SK-N-SH treated with all-trans-retinoic acid at 6 μM for 48 hours (cell line): ENCODE results near the gene TCF21.

ENCODE experiments used
- ATAC-seq: fragments of 200-7000 bp; cut with Tn5 transposase; 3 replicates; pipeline ENCODE4 v1.9.1; 2020; ENCODE audit warnings: mild to moderate bottlenecking, moderate library complexity
- BACH2 ChIP-seq: fragments of 250-450 bp; sonication (Bioruptor Pico); IDR thresholded peaks from 2 replicates; pipeline ENCODE4 v1.9.0; 2021; ENCODE audit warnings: mild to moderate bottlenecking, borderline replicate concordance
- CREB5 ChIP-seq: fragments of 250-450 bp; sonication (Bioruptor Pico); IDR thresholded peaks from 2 replicates; pipeline ENCODE4 v1.5.1; 2020; ENCODE audit warnings: low read depth, mild to moderate bottlenecking, moderate library complexity
- CSDC2 ChIP-seq: fragments of 250-450 bp; sonication (Bioruptor Pico); IDR thresholded peaks from 2 replicates; pipeline ENCODE4 v1.5.0; 2020; ENCODE audit warnings: mild to moderate bottlenecking, moderate library complexity
- CSRNP3 ChIP-seq: fragments of 250-450 bp; sonication (Bioruptor Pico); IDR thresholded peaks from 2 replicates; pipeline ENCODE4 v1.5.1; 2021; ENCODE audit warnings: mild to moderate bottlenecking, moderate library complexity
- ESRRG ChIP-seq: fragments of 250-450 bp; sonication (Bioruptor Pico); IDR thresholded peaks from 2 replicates; pipeline ENCODE4 v1.6.1; 2021; ENCODE audit warnings: mild to moderate bottlenecking
- GLIS3 ChIP-seq: fragments of 250-450 bp; sonication (Bioruptor Pico); IDR thresholded peaks from 2 replicates; pipeline ENCODE4 v1.5.0; 2020; ENCODE audit warnings: mild to moderate bottlenecking, moderate library complexity
- ISL1 ChIP-seq: fragments of 250-450 bp; sonication (Bioruptor Pico); IDR thresholded peaks from 2 replicates; pipeline ENCODE4 v2.1.2; 2022; ENCODE audit warnings: mild to moderate bottlenecking, moderate library complexity
- OSR1 ChIP-seq: fragments of 250-450 bp; sonication (Bioruptor Pico); IDR thresholded peaks from 2 replicates; pipeline ENCODE4 v1.8.0; 2022; ENCODE audit warnings: moderate library complexity, mild to moderate bottlenecking, inconsistent platforms
- PATZ1 ChIP-seq: fragments of 250-450 bp; sonication (Bioruptor Pico); IDR thresholded peaks from 2 replicates; pipeline ENCODE4 v1.8.0; 2020; ENCODE audit warnings: mild to moderate bottlenecking, moderate library complexity, borderline replicate concordance
- POU6F1 ChIP-seq: fragments of 250-450 bp; sonication (Bioruptor Pico); IDR thresholded peaks from 2 replicates; pipeline ENCODE4 v1.8.0; 2021; ENCODE audit warnings: low read depth, mild to moderate bottlenecking, moderate library complexity, borderline replicate concordance
- PPARA ChIP-seq: fragments of 250-450 bp; sonication (Bioruptor Pico); IDR thresholded peaks from 2 replicates; pipeline ENCODE4 v1.5.0; 2020; ENCODE audit warnings: mild to moderate bottlenecking, borderline replicate concordance
- RARB ChIP-seq: fragments of 250-450 bp; sonication (Bioruptor Pico); IDR thresholded peaks from 2 replicates; pipeline ENCODE4 v1.8.0; 2021; ENCODE audit warnings: mild to moderate bottlenecking, moderate library complexity
- SNAI2 ChIP-seq: fragments of 250-450 bp; sonication (Bioruptor Pico); IDR thresholded peaks from 2 replicates; pipeline ENCODE4 v1.5.0; 2020; ENCODE audit warnings: mild to moderate bottlenecking, moderate library complexity
- TCF4 ChIP-seq: fragments of 250-450 bp; sonication (Bioruptor Pico); IDR thresholded peaks from 2 replicates; pipeline ENCODE4 v1.8.0; 2021; ENCODE audit warnings: mild to moderate bottlenecking, moderate library complexity, borderline replicate concordance
- TOX ChIP-seq: fragments of 250-450 bp; sonication (Bioruptor Pico); IDR thresholded peaks from 2 replicates; pipeline ENCODE4 v1.8.0; 2021; ENCODE audit warnings: mild to moderate bottlenecking, moderate library complexity, borderline replicate concordance
- ZC3H10 ChIP-seq: fragments of 250-450 bp; sonication (Bioruptor Pico); IDR thresholded peaks from 2 replicates; pipeline ENCODE4 v1.5.1; 2021; ENCODE audit warnings: mild to moderate bottlenecking, moderate library complexity
- ZFP3 ChIP-seq: fragments of 250-450 bp; sonication (Bioruptor Pico); IDR thresholded peaks from 2 replicates; pipeline ENCODE4 v1.5.0; 2020; ENCODE audit warnings: mild to moderate bottlenecking, moderate library complexity
- ZFP30 ChIP-seq: fragments of 450-650 bp; formaldehyde crosslinking; IDR thresholded peaks from 2 replicates; pipeline ENCODE4 v1.5.0; 2022; ENCODE audit warnings: mild to moderate bottlenecking, moderate library complexity
- ZNF70 ChIP-seq: fragments of 450-650 bp; formaldehyde crosslinking; IDR thresholded peaks from 2 replicates; pipeline ENCODE4 v1.5.0; 2020; ENCODE audit warnings: mild to moderate bottlenecking, moderate library complexity
- ZNF8 ChIP-seq: fragments of 450-650 bp; formaldehyde crosslinking; IDR thresholded peaks from 2 replicates; pipeline ENCODE4 v1.5.0; 2020; ENCODE audit warnings: mild to moderate bottlenecking, moderate library complexity

TCF21 gene

GRCh38 chr6:133871131-133871530 is 17.8 kb upstream of the TCF21 start:
- TF ChIP-seq ZC3H10 (CRISPR knock-in tag) (no peak), PPARA (CRISPR knock-in tag) (no peak), RARB (no peak), ZNF8 (CRISPR knock-in tag) (no peak), TCF4 (no peak), POU6F1 (CRISPR knock-in tag) (no peak), SNAI2 (CRISPR knock-in tag) (no peak), OSR1 (CRISPR knock-in tag) (no peak), CSRNP3 (CRISPR knock-in tag) (no peak), BACH2 (no peak), TOX (CRISPR knock-in tag) (no peak), ZNF70 (no peak), ZFP30 (CRISPR knock-in tag) (no peak), ESRRG (CRISPR knock-in tag) (no peak), ZFP3 (no peak)
- TF ChIP-seq, all 23 proteins: peak for 0
- ATAC-seq: no peak

- no peak for ATAC-seq
- no peak for TF ChIP-seq ESRRG (CRISPR knock-in tag)
- no peak for TF ChIP-seq ZNF70
- TF ChIP-seq RARB: no peak
- no peak for TF ChIP-seq TOX (CRISPR knock-in tag)
- no peak for TF ChIP-seq TCF4
- TF ChIP-seq CREB5 (CRISPR knock-in tag): no peak
- TF ChIP-seq ISL1: no peak
- no peak for TF ChIP-seq CSRNP3 (CRISPR knock-in tag)
Observed at GRCh38 chr6:133873538-133873937, 15.4 kb upstream of the TCF21 start.

- no peak for TF ChIP-seq TCF4
- no peak for ATAC-seq
Observed at GRCh38 chr6:133877116-133877515, 11.8 kb upstream of the TCF21 start.

- ATAC-seq: no peak
- TF ChIP-seq PATZ1 (CRISPR knock-in tag): no peak
- no peak for TF ChIP-seq RARB
Observed at GRCh38 chr6:133880006-133880405, 8.9 kb upstream of the TCF21 start.

GRCh38 chr6:133880896-133881295 is 8.0 kb upstream of the TCF21 start:
- no peak for TF ChIP-seq OSR1 (CRISPR knock-in tag)
- TF ChIP-seq CSRNP3 (CRISPR knock-in tag): no peak
- TF ChIP-seq ZFP30 (CRISPR knock-in tag): no peak
- no peak for TF ChIP-seq ISL1
- no peak for TF ChIP-seq TCF4
- no peak for TF ChIP-seq GLIS3 (CRISPR knock-in tag)
- TF ChIP-seq CSDC2 (CRISPR knock-in tag): no peak
- TF ChIP-seq, all 23 proteins: peak for 0
- ATAC-seq: no peak
